AG04450 (cell line): ENCODE data around the gene SLC4A1. TPM values are rescaled to one million over a fixed set of nuclear protein-coding genes. Genes with fewer than 3 reads are reported as not detected.

Experiments used
- CTCF ChIA-PET: fragments of 300-600, 350-600 bp; formaldehyde crosslinking; extraction: SDS; loops from one replicate; lab custom pipeline; 2022; ENCODE audit warnings: antibody characterized with exemption, inconsistent platforms; lab: Charles Lee
- POLR2A ChIA-PET: fragments of 350-600 bp; formaldehyde crosslinking; extraction: SDS; loops from one replicate; lab custom pipeline; 2021; ENCODE audit warnings: antibody characterized with exemption, inconsistent platforms; lab: Yijun Ruan, JAX
- DNase-seq: peaks from one replicate; pipeline ENCODE4 v3.0.0-alpha.2; 2011; ENCODE audit warnings: low read depth, low spot score
- H3K27ac ChIP-seq: one replicate; pipeline ENCODE4 v1.5.1; 2012; ENCODE audit warnings: low read depth, low read length, control low read depth
- H3K27me3 ChIP-seq: one replicate; pipeline ENCODE4 v1.6.0; 2012; ENCODE audit warnings: low read length; ENCODE audit not compliant: control insufficient read depth, insufficient read depth
- H3K4me3 ChIP-seq: 2 replicates; pipeline ENCODE4 v1.5.1; 2011; ENCODE audit warnings: mild to moderate bottlenecking, low read depth, low read length, control low read depth
- H3K9me3 ChIP-seq: 2 replicates; pipeline ENCODE4 v1.5.1; 2012; ENCODE audit warnings: low read length; ENCODE audit not compliant: control insufficient read depth, insufficient read depth
- CTCF ChIP-seq: IDR thresholded peaks from 2 replicates; pipeline ENCODE4 v1.5.1; 2011; ENCODE audit warnings: low read depth, low read length, control low read depth, inconsistent platforms
- polyA plus RNA-seq: library from polyadenylated mRNA; depleted of rRNA; stranded (reverse); fragments of >200 nt; gene quantifications from 2 replicates; pipeline ENCODE4 v1.2.3, GENCODE V29; 2011

The SLC4A1 gene
- polyA plus RNA-seq, 1 experiment: not detected

- H3K9me3 ChIP-seq: no peaks in the 10 kb centered on the region
- no peak for TF ChIP-seq CTCF
- CTCF ChIA-PET: interaction anchor here (0.6 to 3.0 kb wide), 32 partner anchors 8 to 427 kb away, joined by 3 to 21 read pairs (median 5); partner anchors contain the start of genes FAM171A2, G6PC3 and GRN
- peak overlapping the region; percentile 42 for H3K27ac ChIP-seq
- no peaks in the 10 kb centered on the region for H3K27me3 ChIP-seq
- DNase-seq: no peak
- no peak overlapping the region for H3K4me3 ChIP-seq
- POLR2A ChIA-PET: interaction anchor here (0.5 to 1.6 kb wide), 10 partner anchors 11 to 316 kb away, joined by 3 to 9 read pairs (median 3); partner anchors contain the start of genes ATXN7L3, GRN, SLC25A39 and TMUB2
These were observed 58.1 kb downstream of the SLC4A1 start for GRCh38 chr17:44209786-44210341.

- Histone ChIP-seq H3K4me3 (no peak overlapping the region), H3K27me3 (no peaks in the 10 kb centered on the region), H3K27ac (no peak overlapping the region), H3K9me3 (no peaks in the 10 kb centered on the region)
- CTCF ChIA-PET: interaction anchor here (0.6 to 2.5 kb wide), 3 partner anchors 10 to 167 kb away, joined by 3 to 11 read pairs (median 11); partner anchors contain the start of gene UBTF
- no peak for DNase-seq
- TF ChIP-seq CTCF: no peak
- POLR2A ChIA-PET: interaction anchor here (0.6 to 0.9 kb wide), 3 partner anchors 14 to 308 kb away, joined by 4 read pairs; no protein-coding TSS in a partner anchor
These were observed 60.2 kb downstream of the SLC4A1 start for GRCh38 chr17:44207743-44208142.

- ChIA-PET CTCF (interaction anchor here (0.6 kb wide), 1 partner anchor 155 kb away, joined by 7 read pairs; no protein-coding TSS in a partner anchor), POLR2A (interaction anchor here (0.6 to 0.7 kb wide), 2 partner anchors 14 to 29 kb away, joined by 3 to 4 read pairs; no protein-coding TSS in a partner anchor)
- DNase-seq: no peak
- Histone ChIP-seq H3K27ac (no peak overlapping the region), H3K9me3 (no peaks in the 10 kb centered on the region), H3K27me3 (no peaks in the 10 kb centered on the region), H3K4me3 (no peak overlapping the region)
- TF ChIP-seq CTCF: no peak
These were observed 60.6 kb downstream of the SLC4A1 start for GRCh38 chr17:44207319-44207718.

- H3K9me3 ChIP-seq: no peaks in the 10 kb centered on the region
- no peak overlapping the region for H3K4me3 ChIP-seq
- no peak for DNase-seq
- ChIA-PET CTCF (interaction anchor here (0.6 to 1.6 kb wide), 2 partner anchors 139 to 155 kb away, joined by 4 to 7 read pairs; partner anchors contain the start of gene GRN), POLR2A (interaction anchor here (0.7 kb wide), 1 partner anchor 15 kb away, joined by 3 read pairs; no protein-coding TSS in a partner anchor)
- H3K27me3 ChIP-seq: no peaks in the 10 kb centered on the region
- no peak for TF ChIP-seq CTCF
- no peak overlapping the region for H3K27ac ChIP-seq
These were observed 61.1 kb downstream of the SLC4A1 start for GRCh38 chr17:44206825-44207155.
